ENCODE results near the gene CDPF1. TPM values are rescaled to one million over a fixed set of nuclear protein-coding genes. Genes with fewer than 3 reads are reported as not detected.
A peak's percentile ranks its signal among the peaks of the same experiment; 100 is the strongest.

Gene CDPF1
- total RNA-seq = 10 to 100 TPM; 11.2 to 13.6 TPM

GRCh38 chr22:46250035-46250782, at the start of gene CDPF1:
Gene CDPF1 (minus strand): TSS chr22:46250293. CDS start chr22:46248284, 2,009 bp downstream.
- DNase-seq (peak; percentile 93), ATAC-seq (ENCODE audit: low read depth) (peak; percentile 92)
- Mint-ChIP-seq H3K4me3 (peak within 1 kb of the TSS; percentile 85), H3K27ac (peak within 1 kb of the TSS; percentile 86), H3K36me3 (no peaks in the 10 kb centered on the region), H3K9me3 (no peaks in the 10 kb centered on the region), H3K27me3 (no peaks in the 10 kb centered on the region), H3K4me1 (peaks cover 21% of the 10 kb centered on the region)
- POLR2A ChIA-PET = interaction anchor here (0.7 to 1.5 kb wide), 12 partner anchors 10 to 101 kb away, joined by 3 to 12 read pairs (median 6); partner anchors contain the start of genes GTSE1, TRMU and TTC38

- no peaks in the 10 kb centered on the region for H3K9me3 Mint-ChIP-seq
- peaks cover 56% of the 10 kb centered on the region for H3K4me1 Mint-ChIP-seq
- peak overlapping the region; percentile 87 for H3K4me3 Mint-ChIP-seq
- POLR2A ChIA-PET = interaction anchor here (0.6 to 0.7 kb wide), 3 partner anchors 16 to 57 kb away, joined by 3 to 4 read pairs (median 3); no protein-coding TSS in a partner anchor
- ATAC-seq (ENCODE audit: low read depth) (no peak), DNase-seq (no peak)
- peaks cover 46% of the 10 kb centered on the region for H3K36me3 Mint-ChIP-seq
- H3K27me3 Mint-ChIP-seq = no peaks in the 10 kb centered on the region
- H3K27ac Mint-ChIP-seq = peak overlapping the region; percentile 21
These were observed 49.0 kb upstream of the CDPF1 start for GRCh38 chr22:46299101-46299500.

GRCh38 chr22:46297151-46297812, 47.2 kb upstream of the CDPF1 start:
- POLR2A ChIA-PET = interaction anchor here (1.2 to 2.6 kb wide), 6 partner anchors 11 to 262 kb away, joined by 3 to 18 read pairs (median 8); partner anchors contain the start of gene CDPF1

DNA sequence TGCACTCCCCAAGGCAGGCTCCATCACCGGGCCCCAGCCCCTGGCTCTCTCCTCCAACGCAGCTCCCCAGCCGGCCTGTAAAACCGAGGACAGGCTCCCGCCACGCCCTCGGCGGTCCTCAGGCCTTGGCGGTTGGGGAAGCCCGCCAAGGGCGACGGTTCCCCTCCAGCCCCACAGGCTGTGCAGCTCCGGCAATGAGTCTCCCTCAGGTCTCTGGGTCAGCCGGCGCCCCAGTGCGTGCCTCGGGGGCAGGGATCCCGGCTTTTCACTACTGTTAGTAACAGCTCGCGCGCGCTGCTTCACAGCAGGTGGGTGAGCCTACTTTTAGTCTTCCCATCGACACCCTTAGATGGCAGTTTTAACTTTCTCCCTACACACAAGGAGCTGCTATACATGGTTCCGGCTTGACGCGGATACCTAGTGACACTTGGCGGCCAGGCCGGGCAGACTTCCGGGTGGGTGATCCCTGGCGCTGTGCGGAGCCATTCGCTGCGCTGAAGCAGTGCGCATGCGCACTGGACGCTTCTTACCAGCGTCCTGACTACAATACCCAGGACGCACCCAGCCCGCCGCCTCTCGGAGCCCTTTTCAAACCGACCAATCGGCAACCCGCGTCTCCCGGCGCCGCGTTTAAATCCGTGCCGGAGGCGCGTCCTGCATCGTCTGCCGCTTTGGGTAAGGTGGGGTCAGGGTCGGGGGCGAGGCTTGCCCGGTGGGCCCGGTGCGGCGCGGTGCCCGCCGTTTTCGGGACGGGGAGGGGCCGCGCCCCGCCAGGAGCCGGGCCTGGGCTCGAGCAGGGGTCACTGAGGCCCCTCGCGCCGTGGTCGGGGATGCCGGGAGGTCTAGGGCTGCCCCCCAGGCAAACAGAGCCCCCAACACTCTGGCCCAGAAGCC, 46.4 kb upstream of the CDPF1 start, which contains the start of gene GTSE1:
TSS of gene GTSE1 (plus strand) at position 614 of the 894 bp plus-strand sequence. CDS start 531 bp downstream, outside the sequence.
- POLR2A ChIA-PET = interaction anchor here (0.6 to 2.6 kb wide), 26 partner anchors 8 to 1123 kb away, joined by 3 to 18 read pairs (median 4); partner anchors contain the start of genes CDPF1, PKDREJ, TBC1D22A and TTC38
- Mint-ChIP-seq H3K36me3 (peaks cover 49% of the 10 kb centered on the region), H3K27ac (peak within 1 kb of the TSS; percentile 97), H3K4me1 (peaks cover 56% of the 10 kb centered on the region), H3K4me3 (peak within 1 kb of the TSS; percentile 87), H3K9me3 (no peaks in the 10 kb centered on the region), H3K27me3 (no peaks in the 10 kb centered on the region)
- ATAC-seq (ENCODE audit: low read depth) = peak; percentile 96
- peak; percentile 96 for DNase-seq

More at GRCh38 chr22:46297151-46297812, 47.2 kb upstream of the CDPF1 start:
- no peaks in the 10 kb centered on the region for H3K9me3 Mint-ChIP-seq
- peaks cover 44% of the 10 kb centered on the region for H3K36me3 Mint-ChIP-seq
- no peaks in the 10 kb centered on the region for H3K27me3 Mint-ChIP-seq
- peak; percentile 4 for ATAC-seq (ENCODE audit: low read depth)
- H3K4me3 Mint-ChIP-seq = peak overlapping the region; percentile 87
- DNase-seq = no peak
- H3K27ac Mint-ChIP-seq = peak overlapping the region; percentile 78
- H3K4me1 Mint-ChIP-seq = peaks cover 58% of the 10 kb centered on the region

DNA sequence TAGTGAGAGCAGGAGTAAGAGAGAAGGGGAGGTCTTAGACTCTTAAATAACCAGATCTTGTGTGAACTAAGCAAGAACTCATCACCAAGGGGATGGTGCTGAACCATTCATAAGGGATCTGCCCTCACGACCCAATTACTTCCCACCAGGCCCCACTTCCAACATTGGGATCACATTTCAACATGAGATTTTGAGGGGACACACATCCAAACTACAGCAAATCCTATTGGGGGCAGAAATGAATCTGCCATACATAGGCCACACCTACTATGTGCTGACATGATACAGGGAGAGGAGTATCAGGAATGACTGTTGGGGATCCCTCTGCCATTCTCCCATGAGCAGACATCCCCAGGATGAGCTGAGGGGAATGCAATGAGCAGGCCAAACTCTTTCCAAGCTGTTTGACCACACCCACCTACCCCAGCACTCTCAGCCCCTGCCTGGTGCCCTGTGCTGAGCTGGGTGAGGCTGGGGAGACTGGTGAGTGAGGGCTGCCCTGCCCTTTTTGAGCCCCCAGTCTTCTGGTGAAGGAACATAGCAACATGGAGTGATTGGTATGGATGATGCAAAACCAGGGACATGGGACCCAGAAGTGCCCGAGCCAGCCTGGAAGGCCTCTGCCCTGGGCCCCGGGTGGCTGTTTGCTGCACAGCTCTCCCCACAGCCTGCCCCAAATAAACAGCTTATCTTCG, 45.3 kb upstream of the CDPF1 start:
- H3K4me1 Mint-ChIP-seq = peaks cover 50% of the 10 kb centered on the region

GRCh38 chr22:46294784-46295183, 44.7 kb upstream of the CDPF1 start:
- Mint-ChIP-seq H3K9me3 (no peaks in the 10 kb centered on the region), H3K4me1 (peaks cover 53% of the 10 kb centered on the region), H3K36me3 (peaks cover 55% of the 10 kb centered on the region), H3K4me3 (peak overlapping the region; percentile 87), H3K27ac (peak overlapping the region; percentile 97), H3K27me3 (no peaks in the 10 kb centered on the region)
- ATAC-seq (ENCODE audit: low read depth) = no peak
- POLR2A ChIA-PET = interaction anchor here (0.9 to 2.6 kb wide), 5 partner anchors 8 to 144 kb away, joined by 3 to 18 read pairs (median 7); partner anchors contain the start of genes PPARA and TTC38
- no peak for DNase-seq

More for the DNA sequence above, 45.3 kb upstream of the CDPF1 start:
- POLR2A ChIA-PET = interaction anchor here (0.6 to 2.6 kb wide), 20 partner anchors 9 to 467 kb away, joined by 3 to 18 read pairs (median 4); partner anchors contain the start of genes CDPF1, PPARA, TBC1D22A and TTC38
- H3K9me3 Mint-ChIP-seq = no peaks in the 10 kb centered on the region
- peaks cover 53% of the 10 kb centered on the region for H3K36me3 Mint-ChIP-seq
- H3K4me3 Mint-ChIP-seq = peak overlapping the region; percentile 87
- no peaks in the 10 kb centered on the region for H3K27me3 Mint-ChIP-seq
- DNase-seq (no peak), ATAC-seq (ENCODE audit: low read depth) (no peak)
- peak overlapping the region; percentile 97 for H3K27ac Mint-ChIP-seq

DNA sequence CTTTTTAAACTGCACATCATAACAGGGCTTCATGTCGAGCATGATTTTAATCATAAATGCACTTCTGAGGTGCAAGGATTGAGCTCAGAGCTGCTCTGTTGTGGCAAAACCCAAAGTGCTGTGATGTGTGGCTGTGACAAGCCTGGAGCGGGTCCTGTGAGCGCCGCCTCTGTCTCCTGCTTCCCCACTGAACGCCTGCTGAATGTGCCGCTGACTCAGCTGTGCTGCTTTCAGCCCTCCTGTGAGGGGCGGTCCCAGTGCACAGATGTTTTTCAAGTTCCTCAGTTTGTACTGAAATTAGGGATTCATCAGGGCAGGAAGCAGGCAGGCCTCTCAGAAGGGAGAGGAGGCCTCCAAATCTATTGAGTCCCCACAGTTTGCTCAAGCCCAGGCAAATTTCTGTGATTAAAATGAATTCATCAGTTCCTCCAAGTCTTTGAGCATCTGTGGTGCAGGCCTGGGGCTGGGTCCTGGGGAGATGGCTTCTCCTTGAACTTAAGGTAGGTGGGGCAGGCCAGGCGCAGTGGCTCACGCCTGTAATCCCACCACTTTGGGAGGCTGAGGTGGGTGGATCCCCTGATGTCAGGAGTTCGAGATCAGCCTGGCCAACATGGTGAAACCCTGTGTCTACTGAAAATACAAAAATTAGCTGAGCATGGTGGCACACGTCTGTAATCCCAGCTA, 43.6 kb upstream of the CDPF1 start:
- Mint-ChIP-seq H3K4me3 (no peak overlapping the region), H3K9me3 (no peaks in the 10 kb centered on the region), H3K36me3 (peaks cover 46% of the 10 kb centered on the region), H3K4me1 (peaks cover 48% of the 10 kb centered on the region), H3K27me3 (no peaks in the 10 kb centered on the region), H3K27ac (peak overlapping the region; percentile 80)
- ATAC-seq (ENCODE audit: low read depth) (no peak), DNase-seq (no peak)
- POLR2A ChIA-PET = interaction anchor here (0.8 to 1.0 kb wide), 2 partner anchors 43 to 139 kb away, joined by 3 to 4 read pairs; no protein-coding TSS in a partner anchor

- Mint-ChIP-seq H3K4me3 (no peak overlapping the region), H3K36me3 (peaks cover 44% of the 10 kb centered on the region), H3K27ac (peak overlapping the region; percentile 80), H3K4me1 (peaks cover 52% of the 10 kb centered on the region), H3K9me3 (no peaks in the 10 kb centered on the region), H3K27me3 (no peaks in the 10 kb centered on the region)
- ATAC-seq (ENCODE audit: low read depth) (no peak), DNase-seq (no peak)
- POLR2A ChIA-PET = no interaction called here
These were observed 42.6 kb upstream of the CDPF1 start for GRCh38 chr22:46292732-46293131.

DNA sequence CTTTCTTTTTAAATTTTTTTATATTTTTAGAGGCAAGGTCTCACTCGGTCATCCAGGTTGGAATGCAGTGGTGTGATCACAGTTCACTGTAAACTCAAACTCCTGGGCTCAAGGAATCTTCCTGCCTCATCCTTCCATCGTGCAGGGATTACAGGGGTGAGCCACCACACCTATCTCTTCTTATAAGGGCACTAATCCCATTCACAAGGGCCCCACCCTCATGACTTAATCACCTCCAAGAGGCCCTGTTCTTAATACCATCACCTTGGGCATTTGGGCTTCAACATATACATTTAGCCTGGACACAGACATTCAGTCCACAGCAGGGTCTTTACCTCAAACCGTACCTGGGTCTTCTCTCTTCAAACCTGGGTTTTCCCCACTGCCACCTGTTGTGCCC, 42.1 kb upstream of the CDPF1 start:
- ATAC-seq (ENCODE audit: low read depth) = no peak
- DNase-seq = no peak
- Mint-ChIP-seq H3K4me1 (peaks cover 54% of the 10 kb centered on the region), H3K27ac (no peak overlapping the region), H3K36me3 (peaks cover 46% of the 10 kb centered on the region), H3K27me3 (no peaks in the 10 kb centered on the region), H3K9me3 (no peaks in the 10 kb centered on the region), H3K4me3 (no peak overlapping the region)
- POLR2A ChIA-PET = no interaction called here

- ATAC-seq (ENCODE audit: low read depth) (no peak), DNase-seq (no peak)
- no peaks in the 10 kb centered on the region for H3K27me3 Mint-ChIP-seq
- H3K4me3 Mint-ChIP-seq = no peak overlapping the region
- H3K4me1 Mint-ChIP-seq = peaks cover 57% of the 10 kb centered on the region
- H3K27ac Mint-ChIP-seq = peak overlapping the region; percentile 38
- H3K9me3 Mint-ChIP-seq = no peaks in the 10 kb centered on the region
- H3K36me3 Mint-ChIP-seq = peaks cover 45% of the 10 kb centered on the region
- POLR2A ChIA-PET = no interaction called here
These were observed 41.0 kb upstream of the CDPF1 start for GRCh38 chr22:46290843-46291785.
